ENCODE measurements around the gene SPACDR. TPM values are rescaled to one million over a fixed set of nuclear protein-coding genes. Genes with fewer than 3 reads are reported as not detected.

The SPACDR gene
- total RNA-seq, 2 experiments from 2014 or later: 0.64 to 0.93 TPM

GRCh38 chr7:100419660-100420226 is 44.3 kb downstream of the SPACDR start:
- Mint-ChIP-seq H3K27me3 (no peaks in the 10 kb centered on the region), H3K4me1 (ENCODE audit: low read depth) (no peaks in the 10 kb centered on the region), H3K27ac (no peak overlapping the region), H3K4me3 (no peak overlapping the region), H3K9me3 (no peaks in the 10 kb centered on the region), H3K36me3 (ENCODE audit: low read depth) (no peaks in the 10 kb centered on the region)
- ATAC-seq (ENCODE audit: poor library complexity): no peak
- TF ChIP-seq CTCF (IDR thresholded peaks at IDR 0.05): no peak
- POLR2A ChIA-PET: interaction anchor here (1.4 kb wide), 1 partner anchor 10 kb away, joined by 5 read pairs; the partner anchor contains the start of genes MEPCE and ZCWPW1
- H3K4me3 ChIP-seq (ENCODE audit: low read length): no peak overlapping the region
- CTCF ChIA-PET: no interaction called here
- intact Hi-C loops (cut with DNase I, micrococcal nuclease): no loop called here
- no peaks in the 10 kb centered on the region for H3K27me3 ChIP-seq (ENCODE audit: control insufficient read depth in 1 of 2, insufficient read depth in 2 of 2, low read length in 2 of 2)
- DNase-seq: no peak
- H3K27ac ChIP-seq (ENCODE audit: low read depth in 1 of 2, low read length in 2 of 2): no peak overlapping the region
- no peaks in the 10 kb centered on the region for H3K9me3 ChIP-seq (ENCODE audit: control insufficient read depth in 1 of 2, insufficient read depth in 1 of 2, low read length in 2 of 2)
- no peaks in the 10 kb centered on the region for H3K36me3 ChIP-seq (ENCODE audit: insufficient read depth, low read length)
- no peaks in the 10 kb centered on the region for H3K4me1 ChIP-seq (ENCODE audit: insufficient read depth, low read length)

GRCh38 chr7:100418930-100419659 is 45.0 kb downstream of the SPACDR start:
- no peak overlapping the region for H3K27ac ChIP-seq (ENCODE audit: low read depth in 1 of 2, low read length in 2 of 2)
- Mint-ChIP-seq H3K27ac (no peak overlapping the region), H3K9me3 (no peaks in the 10 kb centered on the region), H3K36me3 (ENCODE audit: low read depth) (no peaks in the 10 kb centered on the region), H3K4me1 (ENCODE audit: low read depth) (no peaks in the 10 kb centered on the region), H3K27me3 (no peaks in the 10 kb centered on the region), H3K4me3 (no peak overlapping the region)
- ChIA-PET CTCF (no interaction called here), POLR2A (interaction anchor here (1.2 to 1.4 kb wide), 2 partner anchors 10 kb away, joined by 3 to 5 read pairs; partner anchors contain the start of genes MEPCE and ZCWPW1)
- intact Hi-C loops (cut with DNase I, micrococcal nuclease): no loop called here
- ATAC-seq (ENCODE audit: poor library complexity) (no peak), DNase-seq (no peak)
- H3K27me3 ChIP-seq (ENCODE audit: control insufficient read depth in 1 of 2, insufficient read depth in 2 of 2, low read length in 2 of 2): no peaks in the 10 kb centered on the region
- H3K9me3 ChIP-seq (ENCODE audit: control insufficient read depth in 1 of 2, insufficient read depth in 1 of 2, low read length in 2 of 2): no peaks in the 10 kb centered on the region
- H3K4me3 ChIP-seq (ENCODE audit: low read length): no peak overlapping the region
- no peaks in the 10 kb centered on the region for H3K36me3 ChIP-seq (ENCODE audit: insufficient read depth, low read length)
- no peak for TF ChIP-seq CTCF (IDR thresholded peaks at IDR 0.05)
- no peaks in the 10 kb centered on the region for H3K4me1 ChIP-seq (ENCODE audit: insufficient read depth, low read length)

- Histone ChIP-seq H3K9me3 (ENCODE audit: control insufficient read depth in 1 of 2, insufficient read depth in 1 of 2, low read length in 2 of 2) (no peaks in the 10 kb centered on the region), H3K27me3 (ENCODE audit: control insufficient read depth in 1 of 2, insufficient read depth in 2 of 2, low read length in 2 of 2) (no peaks in the 10 kb centered on the region), H3K36me3 (ENCODE audit: insufficient read depth, low read length) (no peaks in the 10 kb centered on the region), H3K4me3 (ENCODE audit: low read length) (no peak overlapping the region), H3K27ac (ENCODE audit: low read depth in 1 of 2, low read length in 2 of 2) (no peak overlapping the region), H3K4me1 (ENCODE audit: insufficient read depth, low read length) (no peaks in the 10 kb centered on the region)
- H3K9me3 Mint-ChIP-seq: no peaks in the 10 kb centered on the region
- H3K36me3 Mint-ChIP-seq (ENCODE audit: low read depth): no peaks in the 10 kb centered on the region
- ChIA-PET CTCF (no interaction called here), POLR2A (interaction anchor here (1.9 kb wide), 1 partner anchor 13 kb away, joined by 6 read pairs; the partner anchor contains the start of gene ZCWPW1)
- intact Hi-C loops (cut with DNase I, micrococcal nuclease): no loop called here
- no peak overlapping the region for H3K27ac Mint-ChIP-seq
- TF ChIP-seq CTCF (IDR thresholded peaks at IDR 0.05): no peak
- ATAC-seq (ENCODE audit: poor library complexity) (no peak), DNase-seq (no peak)
- no peak overlapping the region for H3K4me3 Mint-ChIP-seq
- no peaks in the 10 kb centered on the region for H3K4me1 Mint-ChIP-seq (ENCODE audit: low read depth)
- no peaks in the 10 kb centered on the region for H3K27me3 Mint-ChIP-seq
Measured at GRCh38 chr7:100415448-100415847, 48.6 kb downstream of the SPACDR start.

Measured in CD4-positive, alpha-beta T cell (primary cell).